ENCODE results near the gene CENPO. TPM values are rescaled to one million over a fixed set of nuclear protein-coding genes. Genes with fewer than 3 reads are reported as not detected.

Gene CENPO
- 10 to 100 TPM; 48.0 to 52.2 TPM for total RNA-seq

- H3K27ac Mint-ChIP-seq: peak within 1 kb of the TSS; percentile 99
- peak within 1 kb of the TSS; percentile 96 for H3K4me3 Mint-ChIP-seq
- H3K27me3 Mint-ChIP-seq: no peaks in the 10 kb centered on the region
- peak; percentile 93 for DNase-seq
- H3K36me3 Mint-ChIP-seq: peaks cover 45% of the 10 kb centered on the region
- peaks cover 29% of the 10 kb centered on the region for H3K4me1 Mint-ChIP-seq
- no peaks in the 10 kb centered on the region for H3K9me3 Mint-ChIP-seq
Observed at GRCh38 chr2:24792874-24793760, at the start of gene CENPO, which contains the start of gene PTRHD1. TSS of gene CENPO (plus strand) at chr2:24793425. CDS start at chr2:24793920, 495 bp downstream. TSS of gene PTRHD1 (minus strand) at chr2:24793391. CDS start at chr2:24793377, 14 bp downstream.

GRCh38 chr2:24743924-24744323 lies 49.3 kb upstream of the CENPO start:
- Mint-ChIP-seq H3K27me3 (no peaks in the 10 kb centered on the region), H3K27ac (no peak overlapping the region), H3K9me3 (no peaks in the 10 kb centered on the region), H3K4me1 (peaks cover 13% of the 10 kb centered on the region), H3K4me3 (no peak overlapping the region), H3K36me3 (peaks cover 11% of the 10 kb centered on the region)
- no peak for DNase-seq

- no peak overlapping the region for H3K4me3 Mint-ChIP-seq
- H3K27ac Mint-ChIP-seq: no peak overlapping the region
- no peak for DNase-seq
- no peaks in the 10 kb centered on the region for H3K9me3 Mint-ChIP-seq
- H3K4me1 Mint-ChIP-seq: peaks cover 13% of the 10 kb centered on the region
- H3K27me3 Mint-ChIP-seq: no peaks in the 10 kb centered on the region
- peaks cover 11% of the 10 kb centered on the region for H3K36me3 Mint-ChIP-seq
Observed at GRCh38 chr2:24744356-24744755, 48.9 kb upstream of the CENPO start.

GRCh38 chr2:24745825-24746224 lies 47.4 kb upstream of the CENPO start:
- Mint-ChIP-seq H3K27ac (no peak overlapping the region), H3K9me3 (no peaks in the 10 kb centered on the region), H3K36me3 (peaks cover 11% of the 10 kb centered on the region), H3K4me1 (peaks cover 13% of the 10 kb centered on the region), H3K4me3 (no peak overlapping the region), H3K27me3 (no peaks in the 10 kb centered on the region)
- DNase-seq: no peak

- DNase-seq: no peak
- Mint-ChIP-seq H3K27me3 (no peaks in the 10 kb centered on the region), H3K36me3 (peaks cover 7% of the 10 kb centered on the region), H3K4me3 (no peak overlapping the region), H3K4me1 (peaks cover 11% of the 10 kb centered on the region), H3K9me3 (no peaks in the 10 kb centered on the region), H3K27ac (no peak overlapping the region)
Observed at GRCh38 chr2:24747299-24747698, 45.9 kb upstream of the CENPO start.

- Mint-ChIP-seq H3K36me3 (peaks cover 4% of the 10 kb centered on the region), H3K27ac (no peak overlapping the region), H3K4me3 (no peak overlapping the region), H3K4me1 (peaks cover 2% of the 10 kb centered on the region), H3K9me3 (no peaks in the 10 kb centered on the region), H3K27me3 (no peaks in the 10 kb centered on the region)
- DNase-seq: no peak
Observed at GRCh38 chr2:24749069-24749691, 44.0 kb upstream of the CENPO start.

GRCh38 chr2:24754985-24755705 lies 38.1 kb upstream of the CENPO start:
- no peak for DNase-seq
- Mint-ChIP-seq H3K4me1 (no peaks in the 10 kb centered on the region), H3K27me3 (no peaks in the 10 kb centered on the region), H3K36me3 (no peaks in the 10 kb centered on the region), H3K4me3 (no peak overlapping the region), H3K9me3 (no peaks in the 10 kb centered on the region), H3K27ac (no peak overlapping the region)

- Mint-ChIP-seq H3K27me3 (no peaks in the 10 kb centered on the region), H3K36me3 (no peaks in the 10 kb centered on the region), H3K27ac (no peak overlapping the region), H3K4me3 (no peak overlapping the region), H3K9me3 (no peaks in the 10 kb centered on the region), H3K4me1 (no peaks in the 10 kb centered on the region)
- no peak for DNase-seq
Observed at GRCh38 chr2:24756789-24757188, 36.4 kb upstream of the CENPO start.

- H3K27me3 Mint-ChIP-seq: no peaks in the 10 kb centered on the region
- H3K4me3 Mint-ChIP-seq: no peak overlapping the region
- H3K4me1 Mint-ChIP-seq: peaks cover 6% of the 10 kb centered on the region
- DNase-seq: no peak
- no peaks in the 10 kb centered on the region for H3K9me3 Mint-ChIP-seq
- H3K27ac Mint-ChIP-seq: no peak overlapping the region
- peaks cover 4% of the 10 kb centered on the region for H3K36me3 Mint-ChIP-seq
Observed at GRCh38 chr2:24761866-24762265, 31.4 kb upstream of the CENPO start.

GRCh38 chr2:24762518-24762917 lies 30.7 kb upstream of the CENPO start:
- Mint-ChIP-seq H3K27me3 (no peaks in the 10 kb centered on the region), H3K36me3 (peaks cover 4% of the 10 kb centered on the region), H3K9me3 (no peaks in the 10 kb centered on the region), H3K4me3 (no peak overlapping the region), H3K27ac (no peak overlapping the region), H3K4me1 (peaks cover 6% of the 10 kb centered on the region)
- DNase-seq: no peak

- H3K27ac Mint-ChIP-seq: no peak overlapping the region
- H3K9me3 Mint-ChIP-seq: no peaks in the 10 kb centered on the region
- no peaks in the 10 kb centered on the region for H3K27me3 Mint-ChIP-seq
- H3K4me3 Mint-ChIP-seq: no peak overlapping the region
- DNase-seq: no peak
- peaks cover 9% of the 10 kb centered on the region for H3K36me3 Mint-ChIP-seq
- peaks cover 6% of the 10 kb centered on the region for H3K4me1 Mint-ChIP-seq
Observed at GRCh38 chr2:24763843-24764242, 29.4 kb upstream of the CENPO start.

- H3K9me3 Mint-ChIP-seq: no peaks in the 10 kb centered on the region
- H3K27me3 Mint-ChIP-seq: no peaks in the 10 kb centered on the region
- no peak overlapping the region for H3K4me3 Mint-ChIP-seq
- H3K27ac Mint-ChIP-seq: no peak overlapping the region
- DNase-seq: no peak
- H3K4me1 Mint-ChIP-seq: peaks cover 6% of the 10 kb centered on the region
- H3K36me3 Mint-ChIP-seq: peaks cover 13% of the 10 kb centered on the region
Observed at GRCh38 chr2:24766609-24767008, 26.6 kb upstream of the CENPO start.

GRCh38 chr2:24768013-24768412 lies 25.2 kb upstream of the CENPO start:
- Mint-ChIP-seq H3K4me3 (no peak overlapping the region), H3K27me3 (no peaks in the 10 kb centered on the region), H3K27ac (no peak overlapping the region), H3K4me1 (peaks cover 6% of the 10 kb centered on the region), H3K36me3 (peaks cover 13% of the 10 kb centered on the region), H3K9me3 (no peaks in the 10 kb centered on the region)
- DNase-seq: no peak

- no peak for DNase-seq
- H3K27ac Mint-ChIP-seq: no peak overlapping the region
- peaks cover 6% of the 10 kb centered on the region for H3K4me1 Mint-ChIP-seq
- no peak overlapping the region for H3K4me3 Mint-ChIP-seq
- no peaks in the 10 kb centered on the region for H3K27me3 Mint-ChIP-seq
- peaks cover 13% of the 10 kb centered on the region for H3K36me3 Mint-ChIP-seq
- no peaks in the 10 kb centered on the region for H3K9me3 Mint-ChIP-seq
Observed at GRCh38 chr2:24768601-24769000, 24.6 kb upstream of the CENPO start.

- no peaks in the 10 kb centered on the region for H3K9me3 Mint-ChIP-seq
- no peak for DNase-seq
- no peak overlapping the region for H3K4me3 Mint-ChIP-seq
- H3K27me3 Mint-ChIP-seq: no peaks in the 10 kb centered on the region
- H3K36me3 Mint-ChIP-seq: peaks cover 12% of the 10 kb centered on the region
- H3K4me1 Mint-ChIP-seq: peaks cover 6% of the 10 kb centered on the region
- no peak overlapping the region for H3K27ac Mint-ChIP-seq
Observed at GRCh38 chr2:24771061-24771460, 22.2 kb upstream of the CENPO start.

Data from activated naive CD8-positive, alpha-beta T cell treated with anti-CD3 and anti-CD28 coated beads for 36 hours (primary cell).